ES-I3 (cell line): ENCODE results near the gene BLTP3A.
"Not testable (repeated sequence)": the region's sequence is repeated elsewhere in the genome, so short reads cannot be mapped to it uniquely, and the experiment has no call there.

Source experiments
- H3K36me3 ChIP-seq: 2 replicates; pipeline ENCODE4 v1.6.1; 2013; ENCODE audit warnings: mild to moderate bottlenecking, low read length, control low read depth, moderate library complexity; ENCODE audit not compliant: insufficient read depth
- H3K4me1 ChIP-seq: 2 replicates; pipeline ENCODE4 v1.6.1; 2013; ENCODE audit warnings: mild to moderate bottlenecking, control low read depth, low read length; ENCODE audit not compliant: insufficient read depth
- H3K9ac ChIP-seq: 2 replicates; pipeline ENCODE4 v1.6.1; 2013; ENCODE audit warnings: low read depth, mild to moderate bottlenecking, low read length, moderate library complexity
- H3K9me3 ChIP-seq: 2 replicates; pipeline ENCODE4 v1.6.1; 2013; ENCODE audit warnings: mild to moderate bottlenecking, low read length, moderate library complexity; ENCODE audit not compliant: control insufficient read depth, insufficient read depth

BLTP3A gene

DNA sequence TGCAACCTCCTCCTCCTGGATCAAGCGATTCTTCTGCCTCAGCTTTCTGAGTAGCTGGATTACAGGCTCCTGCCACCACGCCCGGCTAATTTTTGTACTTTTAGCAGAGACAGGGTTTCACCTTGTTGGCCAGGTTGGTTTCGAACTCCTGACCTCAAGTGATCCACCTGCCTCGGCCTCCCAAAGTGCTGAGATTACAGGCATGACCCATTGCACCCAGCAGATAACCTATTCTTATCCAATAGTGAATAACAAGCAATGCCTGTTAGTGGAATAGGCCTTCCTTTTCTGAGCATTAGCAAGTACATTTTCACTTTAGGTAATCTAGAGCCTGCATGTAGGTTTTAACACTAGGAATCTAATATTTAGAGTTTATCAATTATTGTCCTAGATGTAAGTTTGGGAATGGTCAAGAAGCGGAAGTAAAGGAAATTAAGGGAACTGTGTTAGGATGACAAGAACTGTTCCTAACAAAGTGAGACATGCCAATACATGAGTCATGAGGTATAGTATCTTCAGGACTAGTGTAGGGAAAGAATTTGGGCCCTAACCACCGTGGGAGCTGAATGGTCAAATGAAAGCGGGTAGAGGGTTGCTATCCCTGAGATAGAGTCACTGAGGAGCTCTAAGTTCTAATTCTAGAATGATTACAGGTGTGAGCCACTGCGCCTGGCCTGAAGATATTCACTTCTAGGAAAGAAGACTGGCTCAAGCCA lies 15.0 kb downstream of the BLTP3A start:
- peaks cover 7% of the 10 kb centered on the region; the same call in 1 of the 2 replicates for H3K4me1 ChIP-seq
- H3K9me3 ChIP-seq, result no peaks in the 10 kb centered on the region
- no peak overlapping the region for H3K9ac ChIP-seq
- H3K36me3 ChIP-seq, result no peaks in the 10 kb centered on the region

DNA sequence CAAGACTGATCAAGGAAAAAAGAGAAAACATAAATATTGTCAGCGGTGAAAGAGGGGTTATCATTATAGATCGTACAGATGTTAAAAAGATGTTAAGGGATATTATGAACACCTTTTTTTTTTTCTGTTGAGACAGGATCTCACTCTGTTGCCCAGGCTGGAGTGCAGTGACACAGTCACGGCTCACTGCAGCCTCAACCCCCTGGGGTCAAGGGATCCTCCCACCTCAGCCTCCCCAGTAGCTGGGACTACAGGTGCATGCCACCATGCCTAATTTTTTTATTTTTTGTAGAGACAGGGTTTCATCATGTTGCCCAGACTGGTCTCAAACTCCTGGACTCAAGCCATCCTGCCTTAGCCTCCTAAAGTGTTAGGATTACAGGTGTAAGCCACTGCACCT lies 16.6 kb downstream of the BLTP3A start:
- H3K4me1 ChIP-seq, H3K36me3 ChIP-seq, H3K9ac ChIP-seq, H3K9me3 ChIP-seq: not testable (repeated sequence)

DNA sequence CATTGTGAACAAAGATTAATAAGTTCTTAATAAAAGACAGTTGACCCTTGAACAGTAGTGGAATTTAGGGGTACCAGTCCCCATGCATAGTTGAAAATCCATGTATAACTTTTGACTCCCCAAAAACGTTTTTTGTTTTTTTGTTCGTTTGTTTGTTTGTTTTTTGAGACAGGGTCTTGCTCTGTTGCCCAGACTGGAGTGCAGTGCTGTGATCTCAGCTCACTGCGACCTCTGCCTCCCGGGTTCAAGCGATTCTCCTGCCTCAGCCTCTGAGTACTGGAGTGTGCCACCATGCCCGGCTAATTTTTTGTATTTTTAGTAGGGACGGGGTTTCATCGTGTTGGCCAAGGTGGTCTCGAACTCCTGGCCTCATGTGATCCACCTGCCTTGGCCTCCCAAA lies 17.5 kb downstream of the BLTP3A start:
- not testable (repeated sequence) for H3K4me1 ChIP-seq, H3K9me3 ChIP-seq, H3K9ac ChIP-seq, H3K36me3 ChIP-seq

DNA sequence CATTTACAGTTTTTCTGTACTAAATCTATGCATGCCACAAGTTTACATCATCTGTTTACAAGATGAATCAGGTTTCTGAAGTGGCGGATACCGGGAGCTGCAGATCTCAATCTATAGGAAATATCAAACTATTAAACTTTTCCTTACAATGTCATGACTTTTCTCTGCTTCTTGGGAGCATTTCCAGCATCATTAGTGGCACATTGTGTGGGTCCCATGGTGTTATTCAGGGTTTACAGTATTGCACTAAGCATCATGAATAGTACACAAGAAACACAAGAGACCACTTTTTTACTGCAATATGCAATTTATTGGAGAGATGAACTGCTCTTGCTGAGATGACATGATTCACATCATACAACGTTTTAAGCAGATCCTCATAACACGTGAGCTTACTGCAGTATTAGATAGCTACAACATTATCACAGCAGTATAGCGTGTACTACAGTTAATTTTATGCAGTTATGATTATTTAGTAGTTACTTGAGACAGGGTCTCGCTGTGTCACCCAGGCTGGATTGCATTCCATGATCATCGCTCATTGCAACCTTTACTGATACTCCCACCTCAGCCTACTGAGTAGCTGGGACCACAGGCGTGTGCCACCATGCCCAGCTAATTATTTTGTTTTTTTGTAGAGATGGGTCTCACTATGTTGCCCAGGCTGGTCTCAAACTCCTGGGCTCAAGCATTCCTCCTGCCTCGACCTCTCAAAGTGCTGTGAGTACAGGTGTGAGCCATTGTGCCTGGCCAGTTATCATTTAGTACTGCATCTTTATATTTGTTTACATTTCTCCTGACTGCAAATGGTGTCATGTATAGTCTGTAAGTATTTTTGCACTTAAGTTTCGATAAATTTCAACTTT lies 18.4 kb downstream of the BLTP3A start:
- H3K36me3 ChIP-seq, result no peaks in the 10 kb centered on the region
- no peak overlapping the region for H3K9ac ChIP-seq
- no peaks in the 10 kb centered on the region for H3K9me3 ChIP-seq
- peaks cover 7% of the 10 kb centered on the region; the same call in 1 of the 2 replicates for H3K4me1 ChIP-seq

DNA sequence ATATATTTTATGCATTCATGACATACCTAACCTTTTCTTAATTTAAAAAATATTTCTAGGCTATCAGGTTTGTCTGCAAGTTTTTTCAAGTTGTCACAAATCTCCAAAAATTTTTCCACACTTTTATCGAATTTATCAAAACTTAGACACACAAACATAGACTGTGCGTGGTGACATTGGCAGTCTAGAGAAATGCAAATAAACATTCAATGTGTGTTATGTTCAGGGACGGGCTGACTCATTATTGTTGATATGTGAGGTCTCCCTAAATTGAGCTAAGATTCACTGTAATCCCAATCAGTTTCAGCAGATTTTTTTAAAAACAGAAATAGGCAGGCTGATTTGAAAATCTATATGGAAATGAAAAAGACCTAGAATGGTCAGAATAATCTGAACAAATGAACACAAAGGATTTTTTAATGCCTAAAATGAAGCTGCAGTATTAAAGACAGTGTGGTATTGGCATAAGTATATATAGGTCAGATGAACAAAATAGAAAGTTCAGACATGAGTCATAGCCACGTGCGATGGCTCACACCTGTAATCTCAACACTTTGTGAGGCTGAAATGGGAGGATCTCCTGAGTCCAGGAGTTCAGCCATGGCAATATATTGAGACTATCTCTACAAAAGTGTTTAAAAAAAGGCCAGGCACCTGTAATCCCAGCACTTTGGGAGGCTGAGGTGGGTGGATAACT lies 19.2 kb downstream of the BLTP3A start:
- no peaks in the 10 kb centered on the region for H3K9me3 ChIP-seq
- H3K36me3 ChIP-seq, result no peaks in the 10 kb centered on the region
- H3K9ac ChIP-seq, result no peak overlapping the region
- H3K4me1 ChIP-seq, result peaks cover 7% of the 10 kb centered on the region; the same call in 1 of the 2 replicates

DNA sequence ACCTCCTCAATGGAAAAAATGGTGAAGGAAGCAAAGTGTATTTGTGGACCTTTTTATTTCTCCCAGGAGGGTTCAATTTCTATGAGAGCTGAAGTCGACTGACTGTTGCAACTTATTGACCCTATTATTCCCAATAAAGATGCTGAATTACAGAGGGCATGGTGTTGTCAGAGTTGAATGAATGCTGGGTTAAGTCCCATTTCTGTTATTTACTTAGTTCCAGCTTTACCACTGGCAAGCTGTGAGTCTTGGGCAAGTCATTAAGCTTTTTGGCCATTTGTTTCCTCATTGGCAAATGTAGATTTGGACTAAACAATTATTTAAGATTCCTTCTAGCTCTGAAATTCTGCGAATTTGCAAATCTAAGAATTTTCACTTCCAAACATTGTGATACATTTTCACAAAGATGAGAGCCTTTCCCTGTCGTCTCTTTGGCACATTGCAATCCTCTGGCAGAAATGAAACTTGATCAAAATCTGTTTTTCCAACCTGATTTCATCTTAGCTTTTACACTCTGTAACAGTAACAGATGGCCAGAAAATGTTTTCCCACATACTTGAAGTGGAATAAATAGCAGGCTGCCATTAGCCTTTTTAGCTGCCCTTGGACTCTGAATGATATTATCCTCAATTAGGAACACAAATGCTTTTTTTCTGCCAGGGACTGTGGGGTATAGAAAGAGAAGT lies 21.3 kb downstream of the BLTP3A start:
- Histone ChIP-seq H3K4me1 (no peaks in the 10 kb centered on the region), H3K36me3 (no peaks in the 10 kb centered on the region), H3K9ac (no peak overlapping the region)

DNA sequence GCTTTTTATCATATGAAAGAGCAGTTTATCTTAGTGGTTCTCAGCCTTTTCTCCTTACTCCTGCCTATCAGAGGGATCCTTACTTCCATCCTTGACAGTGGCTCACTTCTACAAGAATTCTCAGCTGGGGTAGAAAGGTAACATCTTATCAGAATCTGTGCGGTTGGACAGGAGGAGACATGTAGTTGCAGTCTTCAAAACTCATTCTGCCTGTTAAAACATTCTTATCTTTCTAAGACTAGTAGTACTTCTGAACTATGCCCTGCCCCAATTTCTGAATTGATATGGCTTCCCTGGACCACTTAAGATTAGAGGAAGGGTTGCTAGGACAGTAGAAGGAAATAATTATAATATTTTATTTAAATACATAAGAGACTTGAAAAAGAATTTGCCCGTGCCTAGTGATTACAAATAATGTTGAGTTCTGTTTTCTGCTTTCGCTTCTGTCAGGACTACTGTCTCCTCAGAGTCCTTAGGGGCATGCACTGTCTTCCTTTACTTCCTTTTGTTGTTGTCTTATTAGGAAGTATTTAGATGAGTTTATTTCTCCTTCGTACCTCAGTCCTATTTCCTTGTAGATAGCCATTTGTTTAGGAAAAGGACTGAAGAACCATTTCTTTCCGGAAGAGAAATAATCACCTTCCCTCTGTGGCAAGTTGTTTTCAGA lies 24.9 kb downstream of the BLTP3A start:
- Histone ChIP-seq H3K9me3 (no peaks in the 10 kb centered on the region), H3K36me3 (no peaks in the 10 kb centered on the region; the same call in 1 of the 2 replicates), H3K4me1 (no peaks in the 10 kb centered on the region), H3K9ac (no peak overlapping the region)

More for the DNA sequence above, 21.3 kb downstream of the BLTP3A start:
- no peaks in the 10 kb centered on the region for H3K9me3 ChIP-seq

DNA sequence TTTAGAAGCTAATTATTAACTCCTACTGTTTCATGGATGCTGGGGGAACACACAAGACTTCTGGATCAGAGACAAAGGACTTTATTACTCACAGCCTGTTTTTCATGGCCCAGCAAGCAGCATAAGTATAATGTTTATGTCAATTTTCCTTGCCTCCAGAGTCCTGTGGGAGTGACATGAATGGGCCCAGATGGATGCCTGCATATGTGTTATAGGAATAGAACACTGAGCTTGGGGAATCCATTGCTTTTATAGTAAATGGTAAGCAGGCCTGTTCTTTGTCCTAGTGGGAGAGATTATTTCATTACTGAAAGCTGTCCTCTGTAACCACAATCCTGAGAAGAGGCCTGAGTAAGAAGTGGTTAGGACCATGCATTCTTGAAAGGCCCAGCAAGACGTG lies 25.6 kb downstream of the BLTP3A start:
- Histone ChIP-seq H3K4me1 (no peaks in the 10 kb centered on the region), H3K9ac (no peak overlapping the region), H3K36me3 (no peaks in the 10 kb centered on the region; the same call in 1 of the 2 replicates), H3K9me3 (no peaks in the 10 kb centered on the region)

DNA sequence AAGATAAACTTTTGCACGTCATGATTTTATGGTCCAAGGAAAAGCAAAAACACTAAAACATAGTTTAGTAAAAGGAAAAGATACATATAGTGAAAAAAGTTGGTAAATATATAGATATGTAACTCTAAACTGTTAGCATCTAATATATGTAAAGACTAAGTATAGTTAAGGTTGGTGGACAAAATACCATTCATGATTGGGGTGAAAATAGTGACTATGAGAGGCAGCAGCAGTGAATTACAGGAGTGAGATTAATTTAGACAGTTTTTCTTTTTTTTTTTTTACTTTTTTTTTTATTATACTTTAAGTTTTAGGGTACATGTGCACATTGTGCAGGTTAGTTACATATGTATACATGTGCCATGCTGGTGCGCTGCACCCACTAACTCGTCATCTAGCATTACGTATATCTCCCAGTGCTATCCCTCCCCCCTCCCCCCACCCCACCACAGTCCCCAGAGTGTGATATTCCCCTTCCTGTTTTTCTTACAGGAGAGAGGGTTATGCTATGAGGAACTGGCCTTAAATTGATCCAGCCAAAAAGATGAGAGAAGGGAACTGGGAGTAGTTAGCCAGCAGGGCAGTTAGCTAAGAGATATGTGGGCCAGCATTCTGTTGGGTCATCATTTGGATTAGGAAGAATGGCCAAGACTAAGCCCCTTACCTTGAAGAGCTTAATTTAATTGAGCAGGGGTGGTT lies 27.1 kb downstream of the BLTP3A start:
- not testable (repeated sequence) for H3K36me3 ChIP-seq, H3K9me3 ChIP-seq, H3K4me1 ChIP-seq

DNA sequence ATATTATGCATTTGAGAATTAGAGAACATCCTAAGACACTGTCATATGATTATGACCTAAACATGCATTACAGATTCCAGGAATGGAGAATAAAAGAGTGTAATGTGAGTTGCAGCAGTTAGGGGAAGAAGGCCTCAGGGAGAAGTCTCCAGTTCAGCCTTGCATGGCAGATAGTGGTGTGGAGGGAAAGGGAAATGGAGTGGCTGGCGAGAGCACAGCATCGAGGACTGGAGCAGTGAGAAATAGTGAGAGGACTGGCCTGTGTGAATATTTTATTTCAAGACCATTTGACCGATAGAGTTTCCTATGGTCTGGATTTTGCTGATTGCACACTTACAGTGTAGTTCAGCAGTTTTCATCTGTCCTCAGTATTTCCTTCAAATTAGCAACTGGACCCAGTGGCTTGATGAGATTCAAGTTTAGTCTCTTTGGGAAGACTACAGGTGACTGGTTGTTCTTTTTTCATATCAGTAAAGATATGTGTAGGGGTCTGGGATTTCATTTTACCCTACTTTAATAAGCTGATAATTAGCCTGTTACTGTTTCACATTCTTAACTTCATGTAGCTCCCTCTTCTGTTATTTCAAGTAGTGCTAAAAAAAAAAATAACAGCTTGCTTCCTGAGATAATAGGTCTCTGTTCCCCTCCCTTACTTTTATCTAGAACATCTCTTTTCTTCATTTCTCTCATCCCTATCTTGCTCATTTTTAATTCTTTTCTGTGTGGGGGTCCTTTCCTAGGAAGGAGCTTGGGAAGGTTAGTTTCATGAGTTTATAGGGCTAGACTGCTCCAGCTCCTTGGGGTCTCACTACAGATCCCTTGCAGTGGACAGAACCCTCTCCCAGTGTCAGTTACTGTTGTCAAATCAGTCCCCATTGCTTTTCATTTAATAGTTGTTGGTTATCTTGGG lies 27.9 kb downstream of the BLTP3A start:
- H3K36me3 ChIP-seq, result peaks cover 3% of the 10 kb centered on the region
- no peak overlapping the region for H3K9ac ChIP-seq

More for the DNA sequence above, 27.1 kb downstream of the BLTP3A start:
- H3K9ac ChIP-seq, result not testable (repeated sequence)

DNA sequence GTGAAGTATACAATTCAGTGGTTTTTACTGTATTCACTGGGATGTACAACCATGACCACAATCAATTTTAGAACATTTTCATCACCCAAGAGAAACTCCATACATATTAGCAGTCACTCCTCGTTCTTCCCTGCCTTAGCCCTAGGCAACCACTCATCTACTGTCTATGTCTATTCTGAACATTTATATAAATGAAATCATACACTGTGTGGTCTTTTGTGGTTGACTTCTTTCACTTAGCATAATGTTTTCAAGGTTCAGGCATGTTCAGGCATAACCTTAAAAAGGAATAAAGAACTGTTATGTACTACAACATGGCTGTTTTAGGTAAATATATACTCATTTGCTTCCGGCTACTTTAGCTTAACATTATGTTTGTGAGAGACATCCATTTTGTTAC lies 37.3 kb downstream of the BLTP3A start:
- peaks cover 6% of the 10 kb centered on the region; the same call in 1 of the 2 replicates for H3K36me3 ChIP-seq
- H3K9ac ChIP-seq, result no peak overlapping the region
- H3K4me1 ChIP-seq, result no peaks in the 10 kb centered on the region
- H3K9me3 ChIP-seq, result no peaks in the 10 kb centered on the region

More for the DNA sequence above, 27.9 kb downstream of the BLTP3A start:
- no peaks in the 10 kb centered on the region for H3K9me3 ChIP-seq
- H3K4me1 ChIP-seq, result no peaks in the 10 kb centered on the region

DNA sequence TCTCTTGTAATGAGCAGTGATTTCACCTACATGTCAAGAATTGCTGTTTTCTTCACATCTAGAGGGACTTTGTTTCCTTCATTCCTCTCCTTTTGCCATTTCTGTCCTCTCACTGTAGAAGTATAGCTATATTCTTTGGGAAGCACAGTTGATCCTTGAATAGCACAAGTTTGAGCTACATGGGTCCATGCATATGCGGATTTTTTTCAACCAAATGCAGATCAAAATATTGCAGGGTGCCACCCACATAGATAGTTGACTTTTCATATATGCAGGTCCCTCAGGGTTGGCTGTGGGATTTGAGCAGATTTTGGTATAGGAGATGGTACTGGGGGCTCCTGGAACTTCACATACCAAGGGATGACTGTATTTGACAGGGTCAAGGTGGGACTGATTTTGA lies 41.1 kb downstream of the BLTP3A start:
- H3K36me3 ChIP-seq, result peaks cover 7% of the 10 kb centered on the region; the same call in 1 of the 2 replicates
- H3K4me1 ChIP-seq, result no peaks in the 10 kb centered on the region
- H3K9me3 ChIP-seq, result no peaks in the 10 kb centered on the region
- H3K9ac ChIP-seq, result no peak overlapping the region
